Nephron (organoid): ENCODE results near the gene ZBTB24.
A peak's percentile ranks its signal among the peaks of the same experiment; 100 is the strongest.

Source experiments
- H3K27ac Mint-ChIP-seq, 3 experiments: 2 replicates each; pipeline ENCODE4 v1.8.0; 2020; ENCODE audit warnings: mixed read lengths in 3 of 3, mild to moderate bottlenecking in 2 of 3, moderate library complexity in 1 of 3
- H3K27me3 Mint-ChIP-seq: 2 replicates; pipeline ENCODE4 v1.8.0; 2021; ENCODE audit warnings: low read depth, mild to moderate bottlenecking, moderate library complexity, mixed read lengths
- H3K36me3 Mint-ChIP-seq: 2 replicates; pipeline ENCODE4 v1.8.0; 2020; ENCODE audit warnings: low read depth, mixed read lengths
- H3K4me1 Mint-ChIP-seq: 2 replicates; pipeline ENCODE4 v1.8.0; 2020; ENCODE audit warnings: mixed read lengths
- H3K4me3 Mint-ChIP-seq, 3 experiments: 2 replicates each; pipeline ENCODE4 v1.8.0; 2020; ENCODE audit warnings: mild to moderate bottlenecking in 3 of 3, mixed read lengths in 3 of 3, moderate library complexity in 2 of 3
- H3K9me3 Mint-ChIP-seq: 2 replicates; pipeline ENCODE4 v1.8.0; 2020; ENCODE audit warnings: mixed read lengths
- TF ChIP-seq, protein P1 (sequence below), 3 experiments: fragments of 200-600 bp; sonication (generic); IDR thresholded peaks; one replicate each; pipeline ENCODE4 v1.5.0; 2021; ENCODE audit warnings: antibody characterized with exemption in 3 of 3; ENCODE audit not compliant: unreplicated experiment in 3 of 3

Gene ZBTB24

DNA sequence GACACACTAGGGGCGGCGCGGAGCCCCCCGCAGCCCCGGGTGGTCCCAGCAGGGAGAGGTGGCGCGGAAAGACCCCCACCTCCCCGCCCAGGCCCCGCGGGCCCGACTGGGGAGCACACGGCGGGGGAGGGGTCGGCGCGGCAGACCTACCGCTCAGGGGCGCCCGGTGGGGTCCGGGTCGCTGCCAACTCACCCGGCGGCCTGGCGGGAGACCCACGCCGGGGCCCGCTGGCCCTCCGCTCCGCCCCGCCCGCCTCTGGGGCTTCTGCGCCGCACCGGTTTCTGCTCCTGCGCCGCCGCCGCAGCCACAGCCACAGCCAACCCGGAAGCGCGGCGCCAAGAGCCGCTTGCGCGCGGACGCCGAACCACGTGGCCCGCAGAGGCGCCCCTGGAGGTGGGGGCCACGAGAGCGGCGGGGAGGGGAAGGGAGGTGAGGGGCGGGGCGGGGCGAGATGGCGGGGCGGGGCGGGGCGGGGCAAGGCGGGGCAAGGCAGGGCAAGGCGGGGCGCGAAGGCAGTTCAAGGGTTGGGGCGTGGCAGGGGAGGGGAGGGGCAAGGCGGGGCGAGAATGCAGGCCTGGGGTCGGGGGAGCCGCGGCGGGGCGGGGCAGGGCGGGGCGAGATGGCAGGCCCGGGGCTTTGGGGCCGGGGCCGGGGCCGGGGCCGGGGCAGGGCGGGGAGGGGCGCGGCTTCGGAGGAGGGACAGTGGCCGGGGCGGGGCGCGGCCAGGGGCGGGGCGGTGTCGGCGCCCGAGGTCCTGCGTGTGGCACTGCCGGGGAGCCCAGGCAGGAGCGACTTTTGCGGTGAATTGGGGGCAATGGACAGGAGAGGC, at the start of gene ZBTB24:
ZBTB24 (minus strand) TSS at position 315 of the 830 bp plus-strand sequence. CDS start 1,193 bp downstream, outside the sequence.
- Mint-ChIP-seq H3K4me1 (peaks cover 54% of the 10 kb centered on the region), H3K4me3 (peak within 1 kb of the TSS; percentile 91 to 96 (median 96)), H3K27ac (peak within 1 kb of the TSS; percentile 41 to 85 (median 72)), H3K9me3 (no peaks in the 10 kb centered on the region), H3K27me3 (no peaks in the 10 kb centered on the region), H3K36me3 (peaks cover 30% of the 10 kb centered on the region)
- TF ChIP-seq, protein P1, sequence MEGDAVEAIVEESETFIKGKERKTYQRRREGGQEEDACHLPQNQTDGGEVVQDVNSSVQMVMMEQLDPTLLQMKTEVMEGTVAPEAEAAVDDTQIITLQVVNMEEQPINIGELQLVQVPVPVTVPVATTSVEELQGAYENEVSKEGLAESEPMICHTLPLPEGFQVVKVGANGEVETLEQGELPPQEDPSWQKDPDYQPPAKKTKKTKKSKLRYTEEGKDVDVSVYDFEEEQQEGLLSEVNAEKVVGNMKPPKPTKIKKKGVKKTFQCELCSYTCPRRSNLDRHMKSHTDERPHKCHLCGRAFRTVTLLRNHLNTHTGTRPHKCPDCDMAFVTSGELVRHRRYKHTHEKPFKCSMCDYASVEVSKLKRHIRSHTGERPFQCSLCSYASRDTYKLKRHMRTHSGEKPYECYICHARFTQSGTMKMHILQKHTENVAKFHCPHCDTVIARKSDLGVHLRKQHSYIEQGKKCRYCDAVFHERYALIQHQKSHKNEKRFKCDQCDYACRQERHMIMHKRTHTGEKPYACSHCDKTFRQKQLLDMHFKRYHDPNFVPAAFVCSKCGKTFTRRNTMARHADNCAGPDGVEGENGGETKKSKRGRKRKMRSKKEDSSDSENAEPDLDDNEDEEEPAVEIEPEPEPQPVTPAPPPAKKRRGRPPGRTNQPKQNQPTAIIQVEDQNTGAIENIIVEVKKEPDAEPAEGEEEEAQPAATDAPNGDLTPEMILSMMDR (IDR thresholded peaks at IDR 0.05; ENCODE audit: unreplicated experiment in 3 of 3) = no peak

DNA sequence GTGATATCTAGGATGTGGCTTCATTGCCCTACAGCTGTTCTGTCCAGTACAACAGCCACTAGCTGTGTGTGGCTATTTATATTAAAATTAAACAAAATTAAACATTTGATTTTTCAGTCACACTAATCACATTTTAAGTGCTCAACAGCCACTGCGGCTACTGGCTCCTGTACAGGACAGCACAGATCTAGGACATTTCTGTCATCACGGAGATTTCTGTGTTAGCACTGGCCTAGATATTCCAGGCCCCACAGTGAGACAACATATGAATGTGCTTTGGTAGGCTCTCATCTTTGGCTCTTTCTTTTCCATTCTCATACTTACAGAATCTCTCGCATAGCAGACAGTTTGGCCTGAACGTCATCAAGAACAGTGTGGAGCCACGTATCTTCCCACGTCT, 48.4 kb upstream of the ZBTB24 start:
- Mint-ChIP-seq H3K27ac (no peak overlapping the region), H3K4me3 (no peak overlapping the region), H3K9me3 (peaks cover 5% of the 10 kb centered on the region), H3K4me1 (no peaks in the 10 kb centered on the region), H3K36me3 (no peaks in the 10 kb centered on the region), H3K27me3 (no peaks in the 10 kb centered on the region)
- TF ChIP-seq, protein P1 (IDR thresholded peaks at IDR 0.05; ENCODE audit: unreplicated experiment in 3 of 3) = no peak

DNA sequence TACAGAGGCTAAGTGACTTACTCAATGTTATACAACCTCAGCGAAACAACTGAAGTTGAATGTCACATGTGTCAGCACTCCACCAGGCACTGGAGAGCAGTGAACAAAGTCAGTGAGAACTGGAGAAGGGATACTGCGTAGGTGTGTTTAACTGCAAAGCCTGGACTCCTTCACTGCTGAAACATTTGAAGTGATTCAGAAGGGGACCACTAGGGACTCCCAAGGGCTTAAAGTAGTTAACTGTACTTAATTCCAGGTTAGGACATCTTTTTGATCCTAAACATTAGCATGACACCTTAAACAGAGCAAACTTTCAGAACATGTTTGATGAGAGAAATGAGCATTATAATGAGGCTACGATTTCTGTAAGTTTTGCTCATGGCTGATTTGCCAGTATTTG, 45.0 kb upstream of the ZBTB24 start:
- Mint-ChIP-seq H3K9me3 (peaks cover 6% of the 10 kb centered on the region), H3K27me3 (no peaks in the 10 kb centered on the region), H3K4me1 (no peaks in the 10 kb centered on the region), H3K36me3 (peaks cover 4% of the 10 kb centered on the region), H3K27ac (no peak overlapping the region), H3K4me3 (no peak overlapping the region)
- TF ChIP-seq, protein P1 (IDR thresholded peaks at IDR 0.05; ENCODE audit: unreplicated experiment in 3 of 3) = peak in 2 of 3 experiments; percentile 19 to 33

DNA sequence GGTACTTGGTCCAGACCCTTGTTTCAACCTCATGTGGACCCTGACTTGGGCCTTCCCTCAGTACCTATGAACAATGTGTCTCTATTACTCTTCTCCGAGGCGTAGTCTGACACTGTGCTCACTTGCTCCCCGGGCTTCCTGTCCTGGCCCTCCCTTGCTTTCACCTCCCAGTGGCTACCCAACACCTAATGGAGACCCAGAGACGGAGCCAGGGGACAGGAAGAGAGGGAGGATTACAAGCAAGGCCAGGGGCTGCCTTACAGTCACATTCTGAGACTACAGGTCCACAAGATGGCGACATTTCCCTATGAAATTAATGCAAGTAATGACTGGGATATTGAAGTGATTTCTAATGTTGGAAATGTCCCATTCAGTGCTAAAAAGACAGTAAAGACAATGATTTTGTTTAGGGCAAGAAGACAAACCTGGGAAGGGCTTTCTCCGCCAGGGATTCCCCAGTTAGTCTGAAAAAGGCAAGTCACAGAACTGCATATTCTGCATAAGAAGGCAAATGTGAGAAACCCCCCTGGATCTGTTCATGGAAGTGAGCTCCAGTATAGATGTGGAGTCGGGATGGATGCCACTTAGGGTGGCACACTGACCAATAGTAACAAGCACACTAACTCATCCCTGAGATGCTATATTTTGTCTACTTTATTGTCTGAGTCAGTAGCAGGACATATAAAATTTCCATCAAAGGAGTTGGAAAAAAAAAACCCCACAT, 44.0 kb upstream of the ZBTB24 start:
- peaks cover 4% of the 10 kb centered on the region for H3K36me3 Mint-ChIP-seq
- H3K27me3 Mint-ChIP-seq = no peaks in the 10 kb centered on the region
- no peak overlapping the region for H3K27ac Mint-ChIP-seq
- TF ChIP-seq, protein P1 (IDR thresholded peaks at IDR 0.05; ENCODE audit: unreplicated experiment in 3 of 3) = peak; percentile 51 to 69 (median 59)
- H3K9me3 Mint-ChIP-seq = peaks cover 10% of the 10 kb centered on the region
- no peaks in the 10 kb centered on the region for H3K4me1 Mint-ChIP-seq
- H3K4me3 Mint-ChIP-seq = no peak overlapping the region

DNA sequence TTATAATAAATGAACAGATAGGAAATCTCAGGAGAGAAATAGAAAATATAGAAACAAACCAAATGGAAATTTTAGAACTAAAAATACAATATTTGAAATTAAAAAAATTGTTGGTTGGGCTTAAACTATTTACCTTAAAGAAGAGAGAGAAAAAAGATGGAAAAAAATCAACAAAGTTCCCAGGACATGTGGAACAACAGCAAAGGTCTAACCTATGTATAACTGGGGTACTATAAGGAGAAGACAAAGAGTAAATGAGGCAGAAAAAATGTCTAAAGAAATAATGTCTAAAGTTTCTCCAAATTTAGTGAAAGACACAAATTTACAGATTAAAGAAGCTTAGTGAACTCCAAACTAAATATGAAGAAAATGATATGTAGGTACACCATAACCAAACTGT, 41.1 kb upstream of the ZBTB24 start:
- TF ChIP-seq, protein P1 (IDR thresholded peaks at IDR 0.05; ENCODE audit: unreplicated experiment in 3 of 3) = no peak
- H3K27me3 Mint-ChIP-seq = no peaks in the 10 kb centered on the region
- H3K4me1 Mint-ChIP-seq = no peaks in the 10 kb centered on the region
- peaks cover 10% of the 10 kb centered on the region for H3K9me3 Mint-ChIP-seq
- H3K27ac Mint-ChIP-seq = no peak overlapping the region
- H3K36me3 Mint-ChIP-seq = peaks cover 4% of the 10 kb centered on the region
- H3K4me3 Mint-ChIP-seq = no peak overlapping the region
